WERI-Rb-1 (cell line): ENCODE results near the gene ABLIM3.
A peak's percentile ranks its signal among the peaks of the same experiment; 100 is the strongest.

ENCODE experiments used
- DNase-seq: peaks from one replicate; pipeline ENCODE4 v3.0.0-alpha.2; 2020
- H3K27ac ChIP-seq: fragments of 250-450 bp; sonication (Bioruptor Pico); 2 replicates; pipeline ENCODE4 v1.5.1; 2020; ENCODE audit warnings: mild to moderate bottlenecking, moderate library complexity
- H3K27me3 ChIP-seq: fragments of 250-450 bp; sonication (Bioruptor Pico); 2 replicates; pipeline ENCODE4 v1.5.1; 2021; ENCODE audit warnings: mild to moderate bottlenecking, low read depth, moderate library complexity; ENCODE audit not compliant: insufficient read depth, severe bottlenecking
- H3K36me3 ChIP-seq: fragments of 250-450 bp; sonication (Bioruptor Pico); 2 replicates; pipeline ENCODE4 v1.5.1; 2020; ENCODE audit warnings: mild to moderate bottlenecking, moderate library complexity
- H3K4me3 ChIP-seq: 2 replicates; pipeline ENCODE4 v1.5.1; 2011; ENCODE audit warnings: low read depth, mild to moderate bottlenecking, control low read depth, low read length
- H3K9me3 ChIP-seq: fragments of 250-450 bp; sonication (Bioruptor Pico); 2 replicates; pipeline ENCODE4 v1.5.1; 2021; ENCODE audit warnings: mild to moderate bottlenecking, moderate library complexity; ENCODE audit not compliant: severe bottlenecking
- TF ChIP-seq, protein P1 (sequence below): IDR thresholded peaks from 2 replicates; pipeline ENCODE4 v1.5.1; 2011; ENCODE audit warnings: low read depth, mild to moderate bottlenecking, control low read depth, inconsistent platforms, low read length

ABLIM3 gene

DNA sequence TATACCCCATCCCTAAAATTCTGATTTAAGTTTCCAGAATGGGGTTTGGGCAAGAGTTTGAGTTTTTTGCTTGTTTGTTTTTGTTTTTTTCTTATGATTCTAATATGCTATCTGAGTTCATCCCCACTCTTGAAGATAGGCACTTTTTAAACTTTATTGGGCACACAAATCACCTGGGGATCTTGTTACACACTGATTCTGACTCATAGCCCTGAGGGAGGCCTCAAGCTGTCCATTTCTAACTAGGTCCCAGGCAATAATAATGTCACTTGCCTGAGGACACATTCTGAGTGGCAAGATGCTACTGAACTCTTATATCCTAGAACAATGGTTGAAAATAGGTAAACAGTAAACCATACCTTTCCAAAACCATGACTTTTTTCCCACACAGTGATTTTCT, 22.8 kb upstream of the ABLIM3 start:
- TF ChIP-seq, protein P1, sequence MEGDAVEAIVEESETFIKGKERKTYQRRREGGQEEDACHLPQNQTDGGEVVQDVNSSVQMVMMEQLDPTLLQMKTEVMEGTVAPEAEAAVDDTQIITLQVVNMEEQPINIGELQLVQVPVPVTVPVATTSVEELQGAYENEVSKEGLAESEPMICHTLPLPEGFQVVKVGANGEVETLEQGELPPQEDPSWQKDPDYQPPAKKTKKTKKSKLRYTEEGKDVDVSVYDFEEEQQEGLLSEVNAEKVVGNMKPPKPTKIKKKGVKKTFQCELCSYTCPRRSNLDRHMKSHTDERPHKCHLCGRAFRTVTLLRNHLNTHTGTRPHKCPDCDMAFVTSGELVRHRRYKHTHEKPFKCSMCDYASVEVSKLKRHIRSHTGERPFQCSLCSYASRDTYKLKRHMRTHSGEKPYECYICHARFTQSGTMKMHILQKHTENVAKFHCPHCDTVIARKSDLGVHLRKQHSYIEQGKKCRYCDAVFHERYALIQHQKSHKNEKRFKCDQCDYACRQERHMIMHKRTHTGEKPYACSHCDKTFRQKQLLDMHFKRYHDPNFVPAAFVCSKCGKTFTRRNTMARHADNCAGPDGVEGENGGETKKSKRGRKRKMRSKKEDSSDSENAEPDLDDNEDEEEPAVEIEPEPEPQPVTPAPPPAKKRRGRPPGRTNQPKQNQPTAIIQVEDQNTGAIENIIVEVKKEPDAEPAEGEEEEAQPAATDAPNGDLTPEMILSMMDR: no peak
- no peaks in the 10 kb centered on the region for H3K36me3 ChIP-seq
- H3K27me3 ChIP-seq: peaks cover 60% of the 10 kb centered on the region
- H3K27ac ChIP-seq: no peak overlapping the region
- peaks cover 4% of the 10 kb centered on the region for H3K9me3 ChIP-seq
- DNase-seq: no peak
- no peak overlapping the region for H3K4me3 ChIP-seq

GRCh38 chr5:149121145-149121544, 20.1 kb upstream of the ABLIM3 start:
- TF ChIP-seq, protein P1: no peak
- Histone ChIP-seq H3K4me3 (no peak overlapping the region), H3K27me3 (peaks cover 70% of the 10 kb centered on the region), H3K36me3 (no peaks in the 10 kb centered on the region), H3K27ac (no peak overlapping the region), H3K9me3 (peaks cover 4% of the 10 kb centered on the region)
- DNase-seq: no peak

GRCh38 chr5:149123211-149123610, 18.1 kb upstream of the ABLIM3 start:
- no peak for DNase-seq
- H3K9me3 ChIP-seq: peaks cover 4% of the 10 kb centered on the region
- no peak overlapping the region for H3K27ac ChIP-seq
- no peak overlapping the region for H3K4me3 ChIP-seq
- peaks cover 74% of the 10 kb centered on the region for H3K27me3 ChIP-seq
- H3K36me3 ChIP-seq: no peaks in the 10 kb centered on the region
- TF ChIP-seq, protein P1: no peak

DNA sequence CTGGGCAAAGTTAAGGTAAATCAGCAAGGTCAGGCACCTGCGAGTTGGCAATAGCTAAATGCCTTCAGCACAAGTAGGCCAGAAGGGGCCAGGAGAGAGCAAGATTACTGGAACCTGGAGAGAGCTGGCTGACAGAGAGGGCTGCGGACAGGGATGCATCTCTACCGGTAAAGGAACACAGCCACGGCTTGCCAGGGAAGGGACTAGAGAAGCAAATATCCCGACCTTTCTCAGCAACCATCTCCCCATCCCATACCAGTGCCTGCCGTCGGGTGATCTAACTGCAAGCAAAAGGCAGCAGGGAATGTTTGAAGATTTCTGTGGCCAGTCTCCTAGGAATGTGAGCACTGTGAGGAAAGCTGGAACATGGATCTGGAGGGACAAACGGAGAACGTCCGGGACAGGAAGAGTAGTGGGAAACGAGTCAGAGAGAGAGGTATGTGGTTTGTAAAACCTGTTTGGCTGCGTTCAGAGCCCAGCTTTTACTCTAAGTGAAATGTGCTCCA, 15.9 kb upstream of the ABLIM3 start:
- DNase-seq: no peak
- Histone ChIP-seq H3K36me3 (no peaks in the 10 kb centered on the region), H3K27me3 (peaks cover 70% of the 10 kb centered on the region), H3K27ac (no peak overlapping the region), H3K9me3 (peaks cover 4% of the 10 kb centered on the region), H3K4me3 (no peak overlapping the region)
- TF ChIP-seq, protein P1: peak; percentile 19; the same call in 1 of the 2 replicates

- no peak for DNase-seq
- H3K36me3 ChIP-seq: no peaks in the 10 kb centered on the region
- no peak overlapping the region for H3K27ac ChIP-seq
- H3K4me3 ChIP-seq: no peak overlapping the region
- peaks cover 4% of the 10 kb centered on the region for H3K9me3 ChIP-seq
- H3K27me3 ChIP-seq: peaks cover 75% of the 10 kb centered on the region
- TF ChIP-seq, protein P1: no peak
Measured at GRCh38 chr5:149126906-149127305, 14.4 kb upstream of the ABLIM3 start.

DNA sequence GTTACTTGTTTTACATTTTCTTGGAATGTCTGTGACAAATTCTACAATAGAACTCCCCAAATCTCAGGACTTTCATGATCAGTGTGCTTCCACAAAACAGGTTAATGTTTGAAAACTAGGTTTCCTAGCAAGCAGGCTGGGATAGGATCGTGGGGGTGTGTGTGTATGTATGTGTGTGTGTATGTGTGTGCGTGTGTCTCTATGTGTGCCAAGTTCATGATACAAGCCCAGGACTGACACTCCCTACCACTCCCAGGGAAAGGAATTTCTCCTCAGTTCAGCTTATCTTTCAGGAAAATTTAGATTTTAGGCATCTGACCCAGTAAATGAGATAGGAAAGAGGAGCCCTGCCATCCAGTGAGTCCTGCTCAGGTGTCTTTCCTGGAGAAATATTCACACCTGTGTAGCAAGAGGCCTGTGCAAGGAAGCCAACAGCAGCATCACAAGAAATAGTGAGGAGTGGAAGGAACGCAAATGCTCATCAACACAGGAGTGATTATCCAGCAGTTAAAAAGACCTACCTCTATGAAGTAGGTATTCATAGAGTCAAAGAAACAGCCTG, 13.8 kb upstream of the ABLIM3 start:
- Histone ChIP-seq H3K36me3 (no peaks in the 10 kb centered on the region), H3K4me3 (no peak overlapping the region), H3K9me3 (peaks cover 4% of the 10 kb centered on the region), H3K27me3 (peaks cover 75% of the 10 kb centered on the region), H3K27ac (no peak overlapping the region)
- no peak for DNase-seq
- TF ChIP-seq, protein P1: no peak
